C4-2B (cell line): ENCODE results near the gene OR4Q2.

Source experiments
- ZFX ChIP-seq: fragments of 450-650 bp; IDR thresholded peaks from 2 replicates; pipeline ENCODE4 v1.6.1; 2017
- TF ChIP-seq, protein P1 (sequence below): fragments of 450-650 bp; conservative IDR thresholded peaks from 2 replicates; pipeline ENCODE4 v1.5.1; 2017; ENCODE audit warnings: mild to moderate bottlenecking

DNA sequence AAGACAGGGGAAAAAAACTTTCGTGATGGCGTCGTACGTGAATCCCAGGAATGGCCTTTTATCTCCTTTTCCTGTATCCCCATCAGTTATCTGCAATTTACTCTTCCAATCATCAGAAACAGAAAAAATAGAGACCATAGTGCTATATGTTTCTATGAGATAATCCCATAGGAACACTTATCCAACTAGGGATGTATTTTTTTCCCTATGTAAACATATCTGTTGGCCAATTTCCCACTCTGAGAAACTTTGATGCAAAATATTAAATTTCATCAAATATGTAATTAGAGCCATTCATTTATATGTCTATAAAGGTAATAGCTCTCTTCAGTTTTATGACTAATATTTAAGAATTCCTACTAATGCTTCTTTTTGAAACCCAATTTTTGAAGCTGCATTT, 34.0 kb downstream of the OR4Q2 start, which contains the start of gene OR4K13:
- TF ChIP-seq, protein P1, sequence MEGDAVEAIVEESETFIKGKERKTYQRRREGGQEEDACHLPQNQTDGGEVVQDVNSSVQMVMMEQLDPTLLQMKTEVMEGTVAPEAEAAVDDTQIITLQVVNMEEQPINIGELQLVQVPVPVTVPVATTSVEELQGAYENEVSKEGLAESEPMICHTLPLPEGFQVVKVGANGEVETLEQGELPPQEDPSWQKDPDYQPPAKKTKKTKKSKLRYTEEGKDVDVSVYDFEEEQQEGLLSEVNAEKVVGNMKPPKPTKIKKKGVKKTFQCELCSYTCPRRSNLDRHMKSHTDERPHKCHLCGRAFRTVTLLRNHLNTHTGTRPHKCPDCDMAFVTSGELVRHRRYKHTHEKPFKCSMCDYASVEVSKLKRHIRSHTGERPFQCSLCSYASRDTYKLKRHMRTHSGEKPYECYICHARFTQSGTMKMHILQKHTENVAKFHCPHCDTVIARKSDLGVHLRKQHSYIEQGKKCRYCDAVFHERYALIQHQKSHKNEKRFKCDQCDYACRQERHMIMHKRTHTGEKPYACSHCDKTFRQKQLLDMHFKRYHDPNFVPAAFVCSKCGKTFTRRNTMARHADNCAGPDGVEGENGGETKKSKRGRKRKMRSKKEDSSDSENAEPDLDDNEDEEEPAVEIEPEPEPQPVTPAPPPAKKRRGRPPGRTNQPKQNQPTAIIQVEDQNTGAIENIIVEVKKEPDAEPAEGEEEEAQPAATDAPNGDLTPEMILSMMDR: no peak
- no peak for TF ChIP-seq ZFX
